Bronchial epithelial cell (primary cell): Measurements from ENCODE around the gene CD244. TPM values are rescaled to one million over a fixed set of nuclear protein-coding genes. Genes with fewer than 3 reads are reported as not detected.
"Not testable (repeated sequence)": the region's sequence is repeated elsewhere in the genome, so short reads cannot be mapped to it uniquely, and the experiment has no call there.

Experiments
- DNase-seq: peaks from one replicate; pipeline ENCODE4 v3.0.0-alpha.2; 2010; ENCODE audit warnings: low read depth
- FAIRE-seq: peaks from 2 replicates; lab custom pipeline; 2011; peaks lifted over from hg19 to GRCh38; lab: Jason Lieb, UNC
- H3K27me3 ChIP-seq: 2 replicates; pipeline ENCODE4 v1.5.1; 2011; ENCODE audit warnings: low read length; ENCODE audit not compliant: control insufficient read depth, insufficient read depth
- H3K36me3 ChIP-seq: 2 replicates; pipeline ENCODE4 v1.5.1; 2011; ENCODE audit warnings: low read length; ENCODE audit not compliant: control insufficient read depth, insufficient read depth
- H3K4me3 ChIP-seq: 2 replicates; pipeline ENCODE4 v1.5.1; 2011; ENCODE audit warnings: mild to moderate bottlenecking, low read depth, low read length, control low read depth
- CTCF ChIP-seq: IDR thresholded peaks from 2 replicates; pipeline ENCODE4 v1.5.1; 2011; ENCODE audit warnings: mild to moderate bottlenecking, moderate library complexity, low read length, control low read depth, inconsistent platforms; ENCODE audit not compliant: insufficient read depth, severe bottlenecking
- total RNA-seq: library from RNA; depleted of rRNA; stranded (reverse); fragments of >200 nt; gene quantifications from 2 replicates; pipeline ENCODE4 v1.2.1, GENCODE V29; 2014

CD244 gene
- total RNA-seq, 1 donor from 2014 or later, result under 0.01 TPM

GRCh38 chr1:160882582-160882981 is 19.9 kb upstream of the CD244 start:
- no peak for DNase-seq
- Histone ChIP-seq H3K27me3 (no peaks in the 10 kb centered on the region), H3K36me3 (no peaks in the 10 kb centered on the region), H3K4me3 (no peak overlapping the region)
- TF ChIP-seq CTCF, result no peak
- no peak for FAIRE-seq

- H3K27me3 ChIP-seq, FAIRE-seq, H3K36me3 ChIP-seq, DNase-seq, H3K4me3 ChIP-seq: not testable (repeated sequence)
Measured at GRCh38 chr1:160881264-160881663, 18.6 kb upstream of the CD244 start.

GRCh38 chr1:160880216-160880615 is 17.5 kb upstream of the CD244 start:
- TF ChIP-seq CTCF, result no peak
- no peaks in the 10 kb centered on the region for H3K27me3 ChIP-seq
- H3K36me3 ChIP-seq, result no peaks in the 10 kb centered on the region
- DNase-seq, result no peak
- peak; percentile 50 for FAIRE-seq
- no peak overlapping the region for H3K4me3 ChIP-seq

GRCh38 chr1:160879056-160879455 is 16.4 kb upstream of the CD244 start:
- no peak for TF ChIP-seq CTCF
- H3K27me3 ChIP-seq, result no peaks in the 10 kb centered on the region
- FAIRE-seq (peak; percentile 79), DNase-seq (no peak)
- H3K36me3 ChIP-seq, result no peaks in the 10 kb centered on the region
- H3K4me3 ChIP-seq, result no peak overlapping the region

GRCh38 chr1:160877221-160877620 is 14.5 kb upstream of the CD244 start:
- no peak for FAIRE-seq
- H3K27me3 ChIP-seq, result no peaks in the 10 kb centered on the region
- DNase-seq, result no peak
- no peaks in the 10 kb centered on the region for H3K36me3 ChIP-seq
- TF ChIP-seq CTCF, result peak; percentile 14
- no peak overlapping the region for H3K4me3 ChIP-seq

GRCh38 chr1:160876311-160876710 is 13.6 kb upstream of the CD244 start:
- DNase-seq (no peak), FAIRE-seq (no peak)

GRCh38 chr1:160875591-160875990 is 12.9 kb upstream of the CD244 start:
- not testable (repeated sequence) for H3K27me3 ChIP-seq, FAIRE-seq

More at GRCh38 chr1:160876311-160876710, 13.6 kb upstream of the CD244 start:
- H3K36me3 ChIP-seq, result no peaks in the 10 kb centered on the region
- TF ChIP-seq CTCF, result no peak
- no peak overlapping the region for H3K4me3 ChIP-seq
- no peaks in the 10 kb centered on the region for H3K27me3 ChIP-seq

More at GRCh38 chr1:160875591-160875990, 12.9 kb upstream of the CD244 start:
- not testable (repeated sequence) for H3K36me3 ChIP-seq, DNase-seq, H3K4me3 ChIP-seq
